HepG2 (cell line): ENCODE results near the gene PNPLA2. TPM values are rescaled to one million over a fixed set of nuclear protein-coding genes. Genes with fewer than 3 reads are reported as not detected.

Experiments
- ATAC-seq: fragments of 200-7000 bp; cut with Tn5 transposase; 3 replicates; pipeline ENCODE4 v1.9.1; 2020; ENCODE audit warnings: mild to moderate bottlenecking, moderate library complexity
- BruUV-seq: library from RNA; stranded (reverse); fragments of 400-500 nt; replicated peaks from 2 replicates; lab custom pipeline; 2021; lab: Mats Ljungman, UMichigan
- CTCF ChIA-PET: fragments of 300-600 bp; formaldehyde crosslinking; extraction: SDS; loops from one replicate; lab custom pipeline; 2021; ENCODE audit warnings: low total read pairs, inconsistent platforms, low intra/inter-chr PET ratio; lab: Yijun Ruan, JAX
- POLR2A ChIA-PET: fragments of 350-600 bp; sonication (Branson Sonifier 250); formaldehyde crosslinking; loops from one replicate; lab custom pipeline; 2020; ENCODE audit warnings: antibody characterized with exemption, inconsistent platforms; lab: Yijun Ruan, JAX
- DNase-seq: peaks from one replicate; pipeline ENCODE4 v3.0.0-alpha.2; 2015; ENCODE audit warnings: low spot score
- FAIRE-seq: peaks from 3 replicates; lab custom pipeline; 2011; peaks lifted over from hg19 to GRCh38; lab: Jason Lieb, UNC
- H2AFZ ChIP-seq: one replicate; pipeline ENCODE4 v1.6.1; 2011; ENCODE audit warnings: low read length, inconsistent platforms
- H3K27ac ChIP-seq: fragments of 300-600 bp; 3 replicates; pipeline ENCODE4 v1.8.0; 2011; ENCODE audit warnings: mixed run types, mild to moderate bottlenecking, mixed read lengths, low read length, inconsistent platforms; ENCODE audit not compliant: insufficient read depth; ENCODE audit errors: extremely low read length
- H3K27me3 ChIP-seq, 2 experiments: fragments of 200-600 bp in 1 of 2; 2 replicates in 1 of 2; 3 replicates in 1 of 2; pipeline versions ENCODE4 v1.6.0 to v1.8.0; 2011; ENCODE audit warnings: low read length in 2 of 2, mild to moderate bottlenecking in 2 of 2, moderate library complexity in 2 of 2, inconsistent platforms in 1 of 2; ENCODE audit not compliant: insufficient read depth in 2 of 2, control insufficient read depth in 1 of 2
- H3K36me3 ChIP-seq, 2 experiments: fragments of 200-600 bp in 1 of 2; replicated peaks in 1 of 2; 2 replicates in 1 of 2; 3 replicates in 1 of 2; pipeline versions ENCODE4 v1.5.1 to v1.8.0; 2011; ENCODE audit warnings: low read length in 2 of 2, inconsistent platforms in 1 of 2; ENCODE audit not compliant: insufficient read depth in 2 of 2, control insufficient read depth in 1 of 2
- H3K4me1 ChIP-seq: 2 replicates; pipeline ENCODE4 v1.5.1; 2012; ENCODE audit warnings: low read length, inconsistent platforms; ENCODE audit not compliant: insufficient read depth
- H3K4me2 ChIP-seq: 2 replicates; pipeline ENCODE4 v1.6.0; 2011; ENCODE audit warnings: low read depth, low read length, inconsistent platforms
- H3K4me3 ChIP-seq, 3 experiments: fragments of 200-600 bp in 1 of 3; sonication (generic), shearing (Covaris generic) in 1 of 3; replicated peaks in 1 of 3; 2 replicates each; pipeline ENCODE4 v1.5.1; 2011 to 2016; ENCODE audit warnings: low read length in 3 of 3, inconsistent platforms in 2 of 3, low read depth in 2 of 3, mild to moderate bottlenecking in 2 of 3, control low read depth in 1 of 3, mixed read lengths in 1 of 3; ENCODE audit not compliant: insufficient read depth in 1 of 3
- H3K79me2 ChIP-seq: one replicate; pipeline ENCODE4 v1.6.1; 2011; ENCODE audit warnings: low read length, inconsistent platforms; ENCODE audit not compliant: insufficient read depth
- H3K9ac ChIP-seq: 2 replicates; pipeline ENCODE4 v1.6.0; 2011; ENCODE audit warnings: mild to moderate bottlenecking, low read depth, low read length, inconsistent platforms; ENCODE audit not compliant: insufficient read depth
- H3K9me3 ChIP-seq: 2 replicates; pipeline ENCODE4 v1.5.1; 2012; ENCODE audit warnings: mild to moderate bottlenecking, low read length
- H4K20me1 ChIP-seq: 2 replicates; pipeline ENCODE4 v1.6.0; 2011; ENCODE audit warnings: inconsistent platforms, mild to moderate bottlenecking, low read length, moderate library complexity; ENCODE audit not compliant: insufficient read depth
- BCL3 ChIP-seq: sonication (generic); formaldehyde crosslinking; IDR thresholded peaks from 2 replicates; pipeline ENCODE4 v1.5.1; 2020; ENCODE audit warnings: mild to moderate bottlenecking, missing genetic modification reagents, moderate library complexity
- CEBPB ChIP-seq: IDR thresholded peaks from 2 replicates; pipeline ENCODE4 v1.6.1; 2011; ENCODE audit warnings: low read depth, low read length, improper control_type of control experiment, borderline replicate concordance
- ELF4 ChIP-seq: sonication (generic); formaldehyde crosslinking; IDR thresholded peaks from 2 replicates; pipeline ENCODE4 v1.5.0; 2020; ENCODE audit warnings: missing genetic modification reagents, mild to moderate bottlenecking, moderate library complexity, borderline replicate concordance
- GTF3A ChIP-seq: sonication (generic); formaldehyde crosslinking; conservative IDR thresholded peaks from 2 replicates; pipeline ENCODE4 v1.4.0; 2020; ENCODE audit warnings: mild to moderate bottlenecking, missing genetic modification reagents
- HMG20B ChIP-seq: conservative IDR thresholded peaks from 2 replicates; pipeline ENCODE4 v1.6.1; 2016; ENCODE audit warnings: missing genetic modification reagents, missing compliant biosample characterization
- STAT5B ChIP-seq: sonication (generic); formaldehyde crosslinking; IDR thresholded peaks from 2 replicates; pipeline ENCODE4 v1.4.0; 2020; ENCODE audit warnings: missing genetic modification reagents
- ZBTB21 ChIP-seq: sonication (generic); formaldehyde crosslinking; IDR thresholded peaks from 2 replicates; pipeline ENCODE4 v1.4.0; 2020; ENCODE audit warnings: missing genetic modification reagents
- ZNF296 ChIP-seq: sonication (generic); formaldehyde crosslinking; conservative IDR thresholded peaks from 2 replicates; pipeline ENCODE4 v1.5.0; 2020; ENCODE audit warnings: mild to moderate bottlenecking, missing genetic modification reagents
- ZNF567 ChIP-seq: sonication (generic); formaldehyde crosslinking; IDR thresholded peaks from 2 replicates; pipeline ENCODE4 v1.8.1; 2023; ENCODE audit warnings: mild to moderate bottlenecking, missing genetic modification reagents, borderline replicate concordance
- WGBS: methylation state at CpG from one replicate; pipeline ENCODE4 v1.1.6; 2017; ENCODE audit warnings: low lambda C conversion rate; 5-methylcytosine and 5-hydroxymethylcytosine counted together
- in situ Hi-C: cut with HindIII; loops from 2 replicates; pipeline ENCODE4 v1.10.0; 2017; ENCODE audit warnings: low pct_unique_long_range_greater_than_20kb; ENCODE audit not compliant: extremely low pct_ligation_motif_present
- intact Hi-C: fragments of 100-400 bp; cut with micrococcal nuclease; formaldehyde crosslinking; loops from one replicate; pipeline ENCODE4 v1.10.0; 2022; ENCODE audit not compliant: unreplicated experiment
- polyA plus RNA-seq, 8 experiments: library from polyadenylated mRNA; depleted of rRNA in 3 of 8; stranded (reverse) in 7 of 8; unstranded in 1 of 8; fragments of >200 nt; fragmentation: Illumina TruSeq in 4 of 8; extraction: Trizol in 4 of 8; gene quantifications; 2 replicates each; pipeline versions ENCODE4 v1.2.1 to v1.2.3, GENCODE V29; 2011 to 2016; ENCODE audit warnings: low read depth in 4 of 8, missing spikeins in 1 of 8, mixed read lengths in 1 of 8; ENCODE audit not compliant: insufficient read depth in 1 of 8
- total RNA-seq, 5 experiments: library from RNA; depleted of rRNA; stranded (reverse); fragments of >200 nt; fragmentation: Illumina TruSeq; extraction: Trizol; gene quantifications; 2 replicates each; pipeline ENCODE4 v1.2.3, GENCODE V29; 2016; ENCODE audit warnings: low read depth in 1 of 5
- TF ChIP-seq, protein P1 (sequence below): sonication (generic); formaldehyde crosslinking; IDR thresholded peaks from 2 replicates; pipeline ENCODE4 v1.4.0; 2020; ENCODE audit warnings: mild to moderate bottlenecking, missing genetic modification reagents

The PNPLA2 gene
- total and polyA plus RNA-seq, 2 of the 13 experiments (the other 11 are each of a cell fraction or from before 2014, with no cell fraction given), result 10.5 to 43.2 TPM

- no peak for TF ChIP-seq CEBPB
- TF ChIP-seq ZBTB21 (CRISPR knock-in tag), result no peak
- TF ChIP-seq, all 625 proteins: peak for 0
- in situ Hi-C loops (no loop called here), intact Hi-C loops (no loop called here)
- ChIA-PET POLR2A (interaction anchor here (5.3 kb wide), 1 partner anchor 15 kb away, joined by 44 read pairs; the partner anchor contains the start of gene GATD1), CTCF (no interaction called here)
- BruUV-seq, result no TSS peak
- WGBS, result 93% methylated on average over 12 of the region's 13 CpGs
- Histone ChIP-seq H3K27me3 (peaks cover 0 to 2% of the 10 kb centered on the region in 2 experiments; a peak in 2 of 5 replicates), H3K27ac (no peak overlapping the region), H3K4me2 (no peak overlapping the region), H3K4me1 (peaks cover 18% of the 10 kb centered on the region), H3K4me3 (no peak overlapping the region), H3K9ac (no peak overlapping the region), H3K9me3 (no peaks in the 10 kb centered on the region), H3K79me2 (peaks cover 4% of the 10 kb centered on the region), H2AFZ (no peak overlapping the region), H4K20me1 (no peaks in the 10 kb centered on the region), H3K36me3 (no peaks in the 10 kb centered on the region; a peak in 1 of 5 replicates)
- no peak for ATAC-seq
- FAIRE-seq, result no peak
- DNase-seq, result no peak
These were observed 25.8 kb upstream of the PNPLA2 start for GRCh38 chr11:792873-793272.

DNA sequence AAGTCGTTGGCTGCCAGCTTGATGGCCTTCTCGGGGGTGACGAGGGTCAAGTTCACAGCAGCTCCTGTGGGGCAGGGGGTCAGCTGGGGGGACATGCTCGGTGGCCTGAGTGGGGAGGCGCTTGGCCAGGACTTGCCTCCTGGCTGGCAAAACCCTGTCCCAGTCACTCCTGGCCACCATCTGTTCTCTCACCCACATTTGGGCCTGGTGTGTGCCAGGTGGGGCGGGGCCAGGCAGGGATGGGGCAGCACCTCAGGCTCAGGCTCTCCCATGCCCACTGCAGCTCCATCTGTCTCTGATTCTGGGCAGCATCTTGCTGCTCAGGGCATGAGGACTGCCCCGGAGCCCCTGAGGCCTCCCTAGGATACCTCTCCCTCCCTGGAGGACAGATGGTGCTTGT lies 25.2 kb upstream of the PNPLA2 start:
- ATAC-seq, result no peak
- intact Hi-C loops, result no loop called here
- BruUV-seq, result no TSS peak

More for the DNA sequence above, 25.2 kb upstream of the PNPLA2 start:
- 88% methylated on average over 4 of the region's 7 CpGs for WGBS
- in situ Hi-C loops, result no loop called here
- peaks cover 0 to 2% of the 10 kb centered on the region in 2 experiments; a peak in 2 of 5 replicates for H3K27me3 ChIP-seq
- H3K9ac ChIP-seq, result no peak overlapping the region
- H3K27ac ChIP-seq, result no peak overlapping the region
- no peak overlapping the region for H2AFZ ChIP-seq
- DNase-seq, result no peak
- CTCF ChIA-PET, result no interaction called here
- H4K20me1 ChIP-seq, result no peaks in the 10 kb centered on the region
- no peak for TF ChIP-seq STAT5B (CRISPR knock-in tag)
- TF ChIP-seq ELF4, result no peak
- TF ChIP-seq, protein P1, sequence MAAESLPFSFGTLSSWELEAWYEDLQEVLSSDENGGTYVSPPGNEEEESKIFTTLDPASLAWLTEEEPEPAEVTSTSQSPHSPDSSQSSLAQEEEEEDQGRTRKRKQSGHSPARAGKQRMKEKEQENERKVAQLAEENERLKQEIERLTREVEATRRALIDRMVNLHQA, result no peak
- TF ChIP-seq ZNF567 (CRISPR knock-in tag), result no peak
- no peak for TF ChIP-seq HMG20B (CRISPR knock-in tag)
- TF ChIP-seq ZNF296 (CRISPR knock-in tag), result no peak
- no peak for TF ChIP-seq GTF3A (CRISPR knock-in tag)
- TF ChIP-seq BCL3, result no peak
- TF ChIP-seq, all 625 proteins: peak for 0
- H3K4me3 ChIP-seq, result no peak overlapping the region
- FAIRE-seq, result no peak
- POLR2A ChIA-PET, result interaction anchor here (5.3 kb wide), 1 partner anchor 16 kb away, joined by 44 read pairs; the partner anchor contains the start of gene GATD1
- no peak overlapping the region for H3K4me2 ChIP-seq
- peaks cover 4% of the 10 kb centered on the region for H3K79me2 ChIP-seq
- peaks cover 11% of the 10 kb centered on the region for H3K4me1 ChIP-seq
- H3K9me3 ChIP-seq, result no peaks in the 10 kb centered on the region
- no peaks in the 10 kb centered on the region; a peak in 1 of 5 replicates for H3K36me3 ChIP-seq
